Measurements from ENCODE around the gene ECE2. TPM values are rescaled to one million over a fixed set of nuclear protein-coding genes. Genes with fewer than 3 reads are reported as not detected.

The ECE2 gene
- total RNA-seq, 6 experiments from 2014 or later, result not detected

- H3K27ac Mint-ChIP-seq, result no peak overlapping the region; the same call in none of the 2 replicates
- H3K4me1 Mint-ChIP-seq (ENCODE audit: low read depth), result peaks cover 27% of the 10 kb centered on the region
- H3K9me3 Mint-ChIP-seq, result no peaks in the 10 kb centered on the region
- H3K36me3 Mint-ChIP-seq (ENCODE audit: low read depth), result peaks cover 58% of the 10 kb centered on the region
- no peak overlapping the region for H3K4me3 Mint-ChIP-seq
- no peak for TF ChIP-seq CTCF (IDR thresholded peaks at IDR 0.05)
- DNase-seq, result no peak
- no peaks in the 10 kb centered on the region; the same call in 1 of the 2 replicates for H3K27me3 Mint-ChIP-seq (ENCODE audit: insufficient read depth)
Measured at GRCh38 chr3:184306341-184306972, 30.6 kb downstream of the ECE2 start.

- Mint-ChIP-seq H3K4me3 (no peak overlapping the region), H3K36me3 (ENCODE audit: low read depth) (peaks cover 53% of the 10 kb centered on the region), H3K27me3 (ENCODE audit: insufficient read depth) (no peaks in the 10 kb centered on the region; the same call in 1 of the 2 replicates)
Measured at GRCh38 chr3:184307915-184308314, 32.1 kb downstream of the ECE2 start.

GRCh38 chr3:184308744-184309143 lies 32.9 kb downstream of the ECE2 start:
- peaks cover 48% of the 10 kb centered on the region for H3K36me3 Mint-ChIP-seq (ENCODE audit: low read depth)
- H3K27ac Mint-ChIP-seq, result peak overlapping the region; percentile 14; the same call in 1 of the 2 replicates

More at GRCh38 chr3:184307915-184308314, 32.1 kb downstream of the ECE2 start:
- no peak for DNase-seq
- Mint-ChIP-seq H3K9me3 (no peaks in the 10 kb centered on the region), H3K4me1 (ENCODE audit: low read depth) (peaks cover 13% of the 10 kb centered on the region), H3K27ac (no peak overlapping the region)
- TF ChIP-seq CTCF (IDR thresholded peaks at IDR 0.05), result no peak

GRCh38 chr3:184311633-184312032 lies 35.8 kb downstream of the ECE2 start:
- Mint-ChIP-seq H3K36me3 (ENCODE audit: low read depth) (peaks cover 46% of the 10 kb centered on the region), H3K4me1 (ENCODE audit: low read depth) (peaks cover 10% of the 10 kb centered on the region), H3K27me3 (ENCODE audit: insufficient read depth) (peaks cover 1% of the 10 kb centered on the region; the same call in 1 of the 2 replicates), H3K27ac (no peak overlapping the region), H3K9me3 (no peaks in the 10 kb centered on the region), H3K4me3 (no peak overlapping the region)
- no peak for TF ChIP-seq CTCF (IDR thresholded peaks at IDR 0.05)
- DNase-seq, result no peak

More at GRCh38 chr3:184308744-184309143, 32.9 kb downstream of the ECE2 start:
- peak; percentile 44 for TF ChIP-seq CTCF (IDR thresholded peaks at IDR 0.05)
- Mint-ChIP-seq H3K4me3 (no peak overlapping the region), H3K4me1 (ENCODE audit: low read depth) (peaks cover 5% of the 10 kb centered on the region; the same call in 1 of the 2 replicates), H3K27me3 (ENCODE audit: insufficient read depth) (no peaks in the 10 kb centered on the region; the same call in 1 of the 2 replicates), H3K9me3 (no peaks in the 10 kb centered on the region)
- no peak for DNase-seq

- Mint-ChIP-seq H3K9me3 (no peaks in the 10 kb centered on the region), H3K27ac (peak within 1 kb of the TSS; percentile 87), H3K4me1 (ENCODE audit: low read depth) (peaks cover 33% of the 10 kb centered on the region), H3K36me3 (ENCODE audit: low read depth) (peaks cover 36% of the 10 kb centered on the region), H3K27me3 (ENCODE audit: insufficient read depth) (peaks cover 3% of the 10 kb centered on the region), H3K4me3 (peak within 1 kb of the TSS; percentile 89)
- DNase-seq, result peak; percentile 93
- TF ChIP-seq CTCF (IDR thresholded peaks at IDR 0.05), result no peak
Measured at GRCh38 chr3:184314363-184314699, 38.5 kb downstream of the ECE2 start, which contains the start of gene EIF4G1. EIF4G1 (plus strand) TSS chr3:184314606; CDS start chr3:184315797, 1,191 bp downstream.

Measured in HFFc6 (cell line).